ENCODE data around the gene SLX4IP. TPM values are rescaled to one million over a fixed set of nuclear protein-coding genes. Genes with fewer than 3 reads are reported as not detected.

SLX4IP gene
- total and polyA plus RNA-seq, 2 donors (not counting 1 experiment from before 2014, with no cell fraction given), result 2.0 to 8.1 TPM

GRCh38 chr20:10430000-10430466 is 5.1 kb upstream of the SLX4IP start:
- H3K27ac Mint-ChIP-seq, result no peak overlapping the region
- POLR2A ChIA-PET, result no interaction called here

GRCh38 chr20:10430704-10431103 is 4.4 kb upstream of the SLX4IP start:
- Histone ChIP-seq H3K4me2 (replicated peaks; ENCODE audit: low read depth, low read length, poor library complexity, severe bottlenecking) (no peak overlapping the region), H3K79me2 (ENCODE audit: control insufficient read depth, insufficient read depth, low read length) (peaks cover 13% of the 10 kb centered on the region)
- POLR2A ChIA-PET, result no interaction called here

More at GRCh38 chr20:10430000-10430466, 5.1 kb upstream of the SLX4IP start:
- Mint-ChIP-seq H3K4me3 (no peak overlapping the region), H3K9me3 (ENCODE audit: insufficient read depth) (no peaks in the 10 kb centered on the region), H3K4me1 (peaks cover 42% of the 10 kb centered on the region), H3K27me3 (no peaks in the 10 kb centered on the region)
- H3K4me1 ChIP-seq (ENCODE audit: control insufficient read depth in 2 of 2, insufficient read depth in 2 of 2, low read length in 2 of 2), result peaks cover 4 to 7% of the 10 kb centered on the region in 2 donors
- CTCF ChIA-PET, result interaction anchor here (0.7 to 1.1 kb wide), 2 partner anchors 339 to 451 kb away, joined by 3 to 7 read pairs; no protein-coding TSS in a partner anchor
- peaks cover 15% of the 10 kb centered on the region for H3K79me2 ChIP-seq (ENCODE audit: control insufficient read depth, insufficient read depth, low read length)
- no peaks in the 10 kb centered on the region for H3K9me3 ChIP-seq (ENCODE audit: control extremely low read depth in 1 of 3, control insufficient read depth in 2 of 3, insufficient read depth in 1 of 3, low read length in 2 of 3)
- no peak for TF ChIP-seq EZH2 (IDR thresholded peaks at IDR 0.05; ENCODE audit: borderline replicate concordance, insufficient read depth, low read depth, low read length, poor library complexity, severe bottlenecking)
- TF ChIP-seq CTCF (IDR thresholded peaks at IDR 0.05), result no peak
- no peak overlapping the region for H2AFZ ChIP-seq (ENCODE audit: insufficient read depth, low read depth, low read length, poor library complexity, severe bottlenecking)
- ATAC-seq (ENCODE audit: low read depth) (no peak), DNase-seq (no peak)
- H3K27ac ChIP-seq (ENCODE audit: low read length in 2 of 2), result peak overlapping the region in 1 of 2 donors; percentile 7
- peaks cover 32% of the 10 kb centered on the region for H4K20me1 ChIP-seq (ENCODE audit: control insufficient read depth, insufficient read depth, low read length, poor library complexity, severe bottlenecking)
- no peak overlapping the region for H3K9ac ChIP-seq (ENCODE audit: low read length)
- H3K27me3 ChIP-seq (replicated peaks in 1 of 4; ENCODE audit: control extremely low read depth in 1 of 4, control insufficient read depth in 3 of 4, insufficient read depth in 4 of 4, low read length in 3 of 4), result no peaks in the 10 kb centered on the region
- no peak overlapping the region for H3K4me3 ChIP-seq (ENCODE audit: control extremely low read depth in 1 of 5, extremely low read depth in 1 of 5, insufficient read depth in 1 of 5, low read depth in 2 of 5, low read length in 4 of 5)
- no peaks in the 10 kb centered on the region for H3K36me3 ChIP-seq (replicated peaks in 1 of 2; ENCODE audit: control extremely low read depth in 1 of 2, control insufficient read depth in 1 of 2, extremely low read depth in 1 of 2, insufficient read depth in 2 of 2, low read length in 1 of 2)
- H3K4me2 ChIP-seq (replicated peaks; ENCODE audit: low read depth, low read length, poor library complexity, severe bottlenecking), result no peak overlapping the region
- intact Hi-C loops (cut with micrococcal nuclease), result no loop called here

More at GRCh38 chr20:10430704-10431103, 4.4 kb upstream of the SLX4IP start:
- intact Hi-C loops (cut with micrococcal nuclease), result no loop called here
- 92% methylated on average over 4 of the region's 5 CpGs for WGBS (ENCODE audit: insufficient coverage)
- no peak overlapping the region for H2AFZ ChIP-seq (ENCODE audit: insufficient read depth, low read depth, low read length, poor library complexity, severe bottlenecking)
- no peaks in the 10 kb centered on the region for H3K36me3 ChIP-seq (replicated peaks in 1 of 2; ENCODE audit: control extremely low read depth in 1 of 2, control insufficient read depth in 1 of 2, extremely low read depth in 1 of 2, insufficient read depth in 2 of 2, low read length in 1 of 2)
- TF ChIP-seq CTCF (IDR thresholded peaks at IDR 0.05) (no peak), EZH2 (IDR thresholded peaks at IDR 0.05; ENCODE audit: borderline replicate concordance, insufficient read depth, low read depth, low read length, poor library complexity, severe bottlenecking) (no peak)
- CTCF ChIA-PET, result interaction anchor here (1.1 kb wide), 1 partner anchor 452 kb away, joined by 7 read pairs; no protein-coding TSS in a partner anchor
- no peaks in the 10 kb centered on the region for H3K9me3 Mint-ChIP-seq (ENCODE audit: insufficient read depth)
- no peaks in the 10 kb centered on the region for H3K27me3 ChIP-seq (replicated peaks in 1 of 4; ENCODE audit: control extremely low read depth in 1 of 4, control insufficient read depth in 3 of 4, insufficient read depth in 4 of 4, low read length in 3 of 4)
- peaks cover 32% of the 10 kb centered on the region for H4K20me1 ChIP-seq (ENCODE audit: control insufficient read depth, insufficient read depth, low read length, poor library complexity, severe bottlenecking)
- H3K4me1 ChIP-seq (ENCODE audit: control insufficient read depth in 2 of 2, insufficient read depth in 2 of 2, low read length in 2 of 2), result peaks cover 8 to 11% of the 10 kb centered on the region in 2 donors
- H3K27me3 Mint-ChIP-seq, result no peaks in the 10 kb centered on the region
- H3K9ac ChIP-seq (ENCODE audit: low read length), result no peak overlapping the region
- DNase-seq, result no peak
- H3K4me1 Mint-ChIP-seq, result peaks cover 49% of the 10 kb centered on the region
- ATAC-seq (ENCODE audit: low read depth), result no peak
- no peak overlapping the region for H3K27ac Mint-ChIP-seq
- H3K4me3 Mint-ChIP-seq, result no peak overlapping the region
- H3K4me3 ChIP-seq (ENCODE audit: control extremely low read depth in 1 of 5, extremely low read depth in 1 of 5, insufficient read depth in 1 of 5, low read depth in 2 of 5, low read length in 4 of 5), result no peak overlapping the region
- no peaks in the 10 kb centered on the region for H3K9me3 ChIP-seq (ENCODE audit: control extremely low read depth in 1 of 3, control insufficient read depth in 2 of 3, insufficient read depth in 1 of 3, low read length in 2 of 3)
- peak overlapping the region in 1 of 2 donors; percentile 7 for H3K27ac ChIP-seq (ENCODE audit: low read length in 2 of 2)

Measured in B cell (primary cell).